ENCODE results near the gene SMTN.

The SMTN gene

DNA sequence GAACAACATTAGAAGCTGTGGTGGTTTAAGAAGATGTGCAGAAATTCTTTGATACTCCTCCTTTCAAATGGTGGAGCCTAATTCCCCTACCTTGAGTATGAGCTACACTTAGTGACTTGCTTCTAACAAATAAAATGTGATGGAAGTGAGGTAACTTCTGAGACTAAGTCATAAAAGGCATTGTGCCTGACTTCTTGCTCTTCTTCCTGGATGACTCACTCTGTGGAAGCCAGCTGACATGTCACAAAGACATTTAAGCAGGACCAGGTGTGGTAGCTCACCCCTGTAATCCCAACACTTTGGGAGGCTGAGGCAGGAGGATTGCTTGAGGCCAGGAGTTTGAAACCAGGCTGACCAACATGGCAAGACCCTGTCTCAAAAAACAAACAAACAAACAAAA is 63.1 kb downstream of the SMTN start:
- DNase-seq (ENCODE audit: low read depth, low spot score): no peak
- H3K4me3 ChIP-seq (ENCODE audit: low read depth, low read length): no peak overlapping the region
- ChIA-PET CTCF (interaction anchor here (0.8 to 1.8 kb wide), 4 partner anchors 9 to 380 kb away, joined by 3 to 6 read pairs (median 4); partner anchors contain the start of gene SELENOM), POLR2A (no interaction called here)
- no peak for TF ChIP-seq CTCF (IDR thresholded peaks at IDR 0.05; ENCODE audit: insufficient read depth, low read length, missing control alignments)

DNA sequence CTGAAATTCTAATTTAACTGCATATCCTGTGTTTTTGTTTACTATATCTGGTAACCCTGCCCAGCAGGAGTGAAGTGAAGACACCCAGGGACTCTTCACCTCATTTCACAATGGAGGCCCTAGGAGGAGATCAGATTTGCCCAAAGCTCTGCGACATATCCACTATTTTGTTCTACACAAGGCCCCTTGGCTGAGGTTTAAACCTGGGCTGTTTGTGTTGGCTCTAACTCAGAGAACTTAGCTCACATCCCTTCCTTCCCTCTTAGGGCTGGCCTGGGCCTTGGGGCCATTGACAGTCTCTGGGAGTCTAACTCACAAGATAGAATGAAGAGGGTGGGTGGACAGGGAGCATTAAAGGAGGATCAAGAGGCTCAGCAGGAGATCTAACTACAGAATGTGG is 67.4 kb downstream of the SMTN start:
- DNase-seq (ENCODE audit: low read depth, low spot score): no peak
- ChIA-PET CTCF (interaction anchor here (0.8 to 16.4 kb wide), 28 partner anchors 8 to 385 kb away, joined by 3 to 160 read pairs (median 7); partner anchors contain the start of genes MORC2, PLA2G3, RNF185 and SELENOM), POLR2A (no interaction called here)
- TF ChIP-seq CTCF (IDR thresholded peaks at IDR 0.05; ENCODE audit: insufficient read depth, low read length, missing control alignments): no peak
- H3K4me3 ChIP-seq (ENCODE audit: low read depth, low read length): no peak overlapping the region

DNA sequence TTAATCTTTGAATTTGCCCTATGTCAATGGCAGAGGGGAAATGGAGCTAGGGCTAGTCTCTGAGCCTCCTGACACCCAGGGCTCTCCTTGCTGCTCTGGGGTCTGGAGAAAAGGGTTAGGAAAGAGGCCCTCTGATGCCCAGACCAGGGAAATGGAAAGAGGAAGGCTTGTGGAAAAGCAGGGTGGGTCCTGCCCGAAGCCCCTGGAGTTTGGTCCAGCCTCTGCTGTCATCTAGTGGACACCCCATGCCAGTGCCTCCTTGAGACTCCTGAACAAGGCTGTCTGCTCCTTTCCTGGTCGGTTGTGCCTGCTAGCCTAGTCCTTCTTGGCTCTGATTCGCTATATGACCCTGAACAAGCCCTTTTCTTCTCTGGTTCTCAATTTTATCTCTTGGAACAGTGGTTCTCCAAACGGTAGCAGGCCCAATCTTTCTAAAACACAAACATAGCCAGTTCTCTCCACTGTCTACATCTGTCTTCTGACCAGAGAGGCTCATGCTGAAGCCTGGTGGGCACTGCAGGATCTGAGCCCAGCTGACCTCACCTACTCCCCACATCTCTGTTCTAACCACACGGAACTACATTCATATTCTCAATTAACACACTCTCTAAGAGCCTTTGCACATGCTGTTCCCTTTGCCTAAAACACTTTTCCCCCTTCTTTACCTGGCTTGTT is 68.0 kb downstream of the SMTN start:
- DNase-seq (ENCODE audit: low read depth, low spot score): no peak
- peak; percentile 97 for TF ChIP-seq CTCF (IDR thresholded peaks at IDR 0.05; ENCODE audit: insufficient read depth, low read length, missing control alignments)
- POLR2A ChIA-PET: no interaction called here
- H3K4me3 ChIP-seq (ENCODE audit: low read depth, low read length): no peak overlapping the region
- CTCF ChIA-PET: interaction anchor here (0.7 to 16.4 kb wide), 31 partner anchors 8 to 386 kb away, joined by 3 to 160 read pairs (median 7); partner anchors contain the start of genes MORC2, PLA2G3, RNF185 and SELENOM

DNA sequence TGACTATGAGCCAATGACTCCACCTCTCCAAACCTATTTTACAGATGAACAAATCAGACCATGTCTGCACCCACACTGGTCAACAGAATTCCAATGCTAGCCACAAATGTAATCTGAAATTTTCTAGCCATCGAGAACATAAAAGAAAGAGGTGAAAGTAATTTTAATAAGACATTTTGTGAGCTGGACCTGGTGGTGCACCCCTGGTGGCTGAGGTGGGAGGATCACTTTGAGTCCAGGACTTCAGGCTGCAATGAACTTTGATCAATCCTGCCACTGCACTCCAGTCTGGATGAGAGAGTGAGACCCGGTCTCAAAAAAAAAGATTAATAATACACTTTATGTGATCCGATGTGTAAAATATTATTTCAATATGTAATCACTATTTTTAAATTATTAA is 69.5 kb downstream of the SMTN start:
- no peak for DNase-seq (ENCODE audit: low read depth, low spot score)
- H3K4me3 ChIP-seq (ENCODE audit: low read depth, low read length): no peak overlapping the region
- POLR2A ChIA-PET: no interaction called here
- CTCF ChIA-PET: interaction anchor here (0.7 to 16.4 kb wide), 6 partner anchors 9 to 387 kb away, joined by 3 to 160 read pairs (median 14); partner anchors contain the start of genes RNF185 and SELENOM
- peak; percentile 55 for TF ChIP-seq CTCF (IDR thresholded peaks at IDR 0.05; ENCODE audit: insufficient read depth, low read length, missing control alignments)

DNA sequence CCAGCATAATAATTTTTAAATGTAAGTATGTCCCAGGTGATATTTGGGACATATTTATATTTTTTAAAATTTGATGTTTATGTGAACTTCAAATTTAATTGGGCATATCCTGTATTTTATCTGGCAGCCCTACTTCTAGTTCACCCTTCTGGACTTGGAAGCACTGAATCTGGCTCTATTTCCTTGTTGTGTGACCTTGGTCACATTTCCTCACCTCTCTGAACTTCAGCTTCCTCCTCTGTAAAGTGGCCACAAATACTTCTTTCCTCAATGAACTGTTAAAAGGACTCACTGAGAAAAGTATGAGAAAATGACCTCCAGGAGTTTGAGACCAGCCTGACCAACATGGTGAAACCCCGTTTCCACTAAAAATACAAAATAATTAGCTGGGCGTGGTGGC is 70.8 kb downstream of the SMTN start:
- H3K4me3 ChIP-seq (ENCODE audit: low read depth, low read length): no peak overlapping the region
- ChIA-PET CTCF (interaction anchor here (1.0 to 16.4 kb wide), 4 partner anchors 16 to 388 kb away, joined by 3 to 160 read pairs (median 24); partner anchors contain the start of gene SELENOM), POLR2A (interaction anchor here (1.1 kb wide), 1 partner anchor 183 kb away, joined by 4 read pairs; the partner anchor contains the start of genes MORC2 and TUG1)
- no peak for TF ChIP-seq CTCF (IDR thresholded peaks at IDR 0.05; ENCODE audit: insufficient read depth, low read length, missing control alignments)
- no peak for DNase-seq (ENCODE audit: low read depth, low spot score)

- TF ChIP-seq CTCF (IDR thresholded peaks at IDR 0.05; ENCODE audit: insufficient read depth, low read length, missing control alignments): no peak
Observed at GRCh38 chr22:31153357-31153756, 72.2 kb downstream of the SMTN start.

More at GRCh38 chr22:31153357-31153756, 72.2 kb downstream of the SMTN start:
- DNase-seq (ENCODE audit: low read depth, low spot score): no peak
- POLR2A ChIA-PET: no interaction called here
- H3K4me3 ChIP-seq (ENCODE audit: low read depth, low read length): no peak overlapping the region
- CTCF ChIA-PET: interaction anchor here (0.9 to 16.4 kb wide), 4 partner anchors 25 to 207 kb away, joined by 3 to 160 read pairs (median 4); partner anchors contain the start of gene SELENOM
